Measurements from ENCODE around the gene TMTC3. TPM values are rescaled to one million over a fixed set of nuclear protein-coding genes. Genes with fewer than 3 reads are reported as not detected.

TMTC3 gene
- total RNA-seq, 1 donor from 2014 or later, result 32.6 TPM

DNA sequence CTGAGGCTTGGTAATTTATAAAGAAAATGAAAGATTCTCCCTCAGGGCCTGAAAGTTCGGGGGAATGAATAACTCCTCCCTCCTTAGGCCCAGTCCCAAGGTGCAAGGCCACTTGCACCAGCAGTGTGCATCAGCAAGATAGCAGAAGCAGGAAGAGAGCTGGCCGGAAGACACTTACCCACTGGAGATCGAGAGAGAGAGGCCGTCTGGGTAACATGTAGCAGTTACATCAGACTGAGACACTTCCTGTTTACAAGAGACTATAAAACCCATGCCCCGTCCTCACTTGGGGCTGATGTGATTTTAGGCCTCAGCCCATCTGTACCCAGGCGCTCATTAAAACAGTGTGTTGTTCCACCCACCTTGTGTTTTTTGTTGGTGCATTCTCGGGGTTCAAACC lies 85.2 kb downstream of the TMTC3 start:
- DNase-seq (ENCODE audit: low read depth), result no peak

DNA sequence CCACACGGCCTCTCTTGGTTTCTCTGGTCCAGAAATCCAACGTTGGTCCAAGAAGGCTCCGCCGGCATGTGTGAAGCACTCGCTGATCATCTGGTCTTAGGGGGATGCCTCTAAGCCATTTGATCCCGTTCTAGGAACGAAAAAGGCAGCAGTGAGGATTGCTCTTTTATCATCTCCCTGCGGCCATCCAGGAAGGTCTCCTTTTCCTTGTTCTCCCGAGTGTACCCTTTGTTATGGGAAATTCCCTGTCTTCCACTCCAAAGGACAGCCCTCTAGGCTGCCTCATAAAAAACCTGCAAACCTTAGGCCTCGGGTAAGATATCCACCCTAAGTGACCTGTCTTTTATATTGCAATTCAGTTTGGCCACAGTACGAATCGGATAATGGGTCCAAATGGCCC lies 85.8 kb downstream of the TMTC3 start:
- no peak for DNase-seq (ENCODE audit: low read depth)

GRCh38 chr12:88228720-88229119 lies 86.6 kb downstream of the TMTC3 start:
- DNase-seq (ENCODE audit: low read depth), result no peak

GRCh38 chr12:88230271-88230670 lies 88.2 kb downstream of the TMTC3 start:
- no peak for DNase-seq (ENCODE audit: low read depth)

DNA sequence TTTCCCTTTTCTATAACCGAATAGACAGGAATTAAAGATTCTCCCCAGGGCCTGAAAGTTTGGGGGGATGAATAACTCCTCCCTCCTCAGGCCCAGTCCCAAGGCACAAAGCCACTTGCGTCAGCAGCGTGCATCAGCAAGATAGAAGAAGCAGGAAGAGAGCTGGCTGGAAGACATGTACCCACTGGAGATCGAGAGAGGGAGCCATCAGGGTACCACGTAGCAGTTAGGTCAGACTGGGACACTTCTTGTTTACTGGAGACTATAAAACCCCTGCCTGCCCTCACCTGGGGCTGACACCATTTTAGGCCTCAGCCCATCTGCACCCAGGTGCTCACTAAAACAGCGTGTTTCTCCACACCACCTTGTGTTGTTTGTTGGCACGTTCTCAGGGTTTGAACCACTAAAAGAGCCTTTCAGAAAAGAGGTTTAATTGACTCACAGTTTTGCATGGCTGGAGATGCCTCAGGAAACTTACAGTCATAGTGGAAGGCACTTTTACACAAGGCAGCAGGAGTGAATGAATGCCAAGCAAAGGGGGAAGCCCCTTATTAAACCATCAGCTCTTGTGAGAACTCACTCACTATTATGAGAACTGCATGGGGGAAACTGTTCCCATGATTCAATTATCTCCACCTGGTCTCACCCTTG lies 93.2 kb downstream of the TMTC3 start:
- DNase-seq (ENCODE audit: low read depth), result no peak

DNA sequence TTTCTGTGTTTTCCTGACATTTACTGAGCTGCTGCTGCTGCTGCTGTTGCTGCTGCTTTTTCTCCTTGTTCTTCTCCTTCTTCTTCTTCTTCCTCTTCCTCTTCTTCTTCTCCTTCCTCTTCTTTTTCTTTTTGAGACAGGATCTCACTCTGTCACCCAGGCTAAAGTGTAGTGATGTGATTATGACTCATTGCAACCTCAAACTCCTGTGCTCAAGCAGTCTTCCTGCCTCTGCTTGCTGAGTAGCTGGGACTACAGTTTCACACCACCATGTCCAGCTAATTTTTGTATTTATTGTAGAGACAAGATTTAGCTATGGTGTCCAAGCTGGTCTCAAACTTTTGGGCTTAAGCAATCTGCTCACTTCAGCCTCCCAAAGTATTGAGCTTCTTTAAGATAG lies 95.8 kb downstream of the TMTC3 start:
- DNase-seq (ENCODE audit: low read depth), result peak; percentile 79

GRCh38 chr12:88238406-88238805 lies 96.3 kb downstream of the TMTC3 start:
- no peak for DNase-seq (ENCODE audit: low read depth)

GRCh38 chr12:88241862-88242570 lies 99.9 kb downstream of the TMTC3 start:
- peak; percentile 98 for DNase-seq (ENCODE audit: low read depth)

GRCh38 chr12:88242571-88242925 lies 100.4 kb downstream of the TMTC3 start:
- DNase-seq (ENCODE audit: low read depth), result peak; percentile 89

- DNase-seq (ENCODE audit: low read depth), result no peak
These were observed 100.8 kb downstream of the TMTC3 start for GRCh38 chr12:88242939-88243338.

DNA sequence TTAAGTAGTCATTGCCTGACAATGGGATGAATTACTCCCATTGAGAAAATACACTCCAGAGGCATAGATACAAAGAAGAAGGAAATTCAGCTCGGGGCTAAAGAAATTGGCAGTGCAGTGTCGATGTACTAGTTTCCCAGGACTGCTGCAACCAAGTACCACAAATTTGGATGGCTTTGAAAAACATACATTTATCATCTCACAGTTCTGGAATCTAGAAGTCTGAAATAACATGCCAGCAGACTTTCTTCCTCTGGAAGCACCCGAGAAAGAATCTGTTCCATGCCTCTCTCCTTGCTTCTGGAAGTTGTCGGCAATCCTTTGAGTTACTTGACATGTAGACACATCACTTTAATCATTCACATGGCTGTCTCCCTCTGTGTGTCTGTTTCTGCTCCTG lies 101.9 kb downstream of the TMTC3 start:
- DNase-seq (ENCODE audit: low read depth), result no peak

DNA sequence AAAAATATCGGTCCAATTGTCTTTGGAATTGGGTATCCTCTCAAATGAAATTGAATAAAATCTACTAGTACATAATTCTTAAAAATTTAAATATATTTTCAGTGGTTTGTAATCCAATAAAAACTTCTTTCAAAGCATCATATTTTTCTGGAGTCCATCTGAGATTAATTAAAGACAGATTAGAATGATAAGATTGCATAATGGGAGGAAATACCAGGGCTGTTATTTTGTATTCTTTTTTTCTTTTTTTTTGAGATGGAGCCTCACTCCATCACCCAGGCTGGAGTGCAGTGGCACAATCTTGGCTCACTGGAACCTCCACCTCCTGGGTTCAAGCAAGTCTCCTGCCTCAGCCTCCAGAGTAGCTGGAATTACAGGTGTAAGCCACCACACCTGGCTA lies 103.8 kb downstream of the TMTC3 start:
- no peak for DNase-seq (ENCODE audit: low read depth)

GRCh38 chr12:88247241-88247643 lies 105.1 kb downstream of the TMTC3 start:
- DNase-seq (ENCODE audit: low read depth), result peak; percentile 79

- no peak for DNase-seq (ENCODE audit: low read depth)
These were observed 106.5 kb downstream of the TMTC3 start for GRCh38 chr12:88248606-88249005.

Other genes with a start within 250 kb of the TMTC3 start
- not detected in 2 replicates for gene C12orf50, start 112.9 kb upstream of the TMTC3 start, total RNA-seq
- 15.8 and 21.8 TPM in 2 replicates for gene CEP290, start 219 bp upstream of the TMTC3 start, total RNA-seq